ENCODE measurements around the gene GALNT10. TPM values are rescaled to one million over a fixed set of nuclear protein-coding genes. Genes with fewer than 3 reads are reported as not detected.

GALNT10 gene
- total RNA-seq, 4 donors from 2014 or later = 5.7 to 25.2 (median 9.7) TPM

- WGBS, 2 donors = 70 to 73% methylated on average over 4 of the region's 4 CpGs
- TF ChIP-seq POLR2A (IDR thresholded peaks at IDR 0.05) (no peak), CTCF (IDR thresholded peaks at IDR 0.05) (no peak)
- H3K4me3 ChIP-seq (ENCODE audit: low read depth, poor library complexity, severe bottlenecking) = no peak overlapping the region
- DNase-seq (ENCODE audit: low spot score in 2 of 2) = no peak
- intact Hi-C loops (cut with DNase I; ENCODE audit: low total_unique reads) = no loop called here
Measured at GRCh38 chr5:154369682-154370081, 179.1 kb downstream of the GALNT10 start.

GRCh38 chr5:154370119-154370518 lies 179.6 kb downstream of the GALNT10 start:
- 88 to 96% methylated on average over 3 of the region's 3 CpGs for WGBS, 2 donors
- TF ChIP-seq POLR2A (IDR thresholded peaks at IDR 0.05) (no peak), CTCF (IDR thresholded peaks at IDR 0.05) (no peak)
- no peak overlapping the region for H3K4me3 ChIP-seq (ENCODE audit: low read depth, poor library complexity, severe bottlenecking)
- no peak for DNase-seq (ENCODE audit: low spot score in 2 of 2)
- intact Hi-C loops (cut with DNase I; ENCODE audit: low total_unique reads) = no loop called here

GRCh38 chr5:154370813-154371212 lies 180.3 kb downstream of the GALNT10 start:
- H3K4me3 ChIP-seq (ENCODE audit: low read depth, poor library complexity, severe bottlenecking) = no peak overlapping the region
- 31 to 40% methylated on average over 3 of the region's 3 CpGs for WGBS, 2 donors
- no peak for DNase-seq (ENCODE audit: low spot score in 2 of 2)
- no peak for TF ChIP-seq CTCF (IDR thresholded peaks at IDR 0.05)
- no peak for TF ChIP-seq POLR2A (IDR thresholded peaks at IDR 0.05)
- intact Hi-C loops (cut with DNase I; ENCODE audit: low total_unique reads) = no loop called here

GRCh38 chr5:154371687-154372086 lies 181.2 kb downstream of the GALNT10 start:
- intact Hi-C loops (cut with DNase I; ENCODE audit: low total_unique reads) = no loop called here
- no peak overlapping the region for H3K4me3 ChIP-seq (ENCODE audit: low read depth, poor library complexity, severe bottlenecking)
- DNase-seq (ENCODE audit: low spot score in 2 of 2) = peak in 1 of 2 donors; percentile 63
- TF ChIP-seq CTCF (IDR thresholded peaks at IDR 0.05) (no peak), POLR2A (IDR thresholded peaks at IDR 0.05) (no peak)
- WGBS, 2 donors = 22 to 23% methylated on average over 3 of the region's 3 CpGs

- WGBS, 2 donors = 49 to 72% methylated on average over 5 of the region's 5 CpGs
- DNase-seq (ENCODE audit: low spot score in 2 of 2) = no peak
Measured at GRCh38 chr5:154372661-154373060, 182.1 kb downstream of the GALNT10 start.

More at GRCh38 chr5:154372661-154373060, 182.1 kb downstream of the GALNT10 start:
- no peak overlapping the region for H3K4me3 ChIP-seq (ENCODE audit: low read depth, poor library complexity, severe bottlenecking)
- TF ChIP-seq POLR2A (IDR thresholded peaks at IDR 0.05) = no peak
- TF ChIP-seq CTCF (IDR thresholded peaks at IDR 0.05) = no peak
- intact Hi-C loops (cut with DNase I; ENCODE audit: low total_unique reads) = no loop called here

Data from lower leg skin (tissue), 4 donors.